ENCODE results near the gene NSG2. TPM values are rescaled to one million over a fixed set of nuclear protein-coding genes. Genes with fewer than 3 reads are reported as not detected.

NSG2 gene
- polyA plus RNA-seq, 5 donors, result 2.2 to 3.2 (median 2.5) TPM

GRCh38 chr5:174149426-174149825 is 103.9 kb downstream of the NSG2 start:
- DNase-seq, result no peak

GRCh38 chr5:174149989-174150388 is 104.5 kb downstream of the NSG2 start:
- no peak for DNase-seq

DNA sequence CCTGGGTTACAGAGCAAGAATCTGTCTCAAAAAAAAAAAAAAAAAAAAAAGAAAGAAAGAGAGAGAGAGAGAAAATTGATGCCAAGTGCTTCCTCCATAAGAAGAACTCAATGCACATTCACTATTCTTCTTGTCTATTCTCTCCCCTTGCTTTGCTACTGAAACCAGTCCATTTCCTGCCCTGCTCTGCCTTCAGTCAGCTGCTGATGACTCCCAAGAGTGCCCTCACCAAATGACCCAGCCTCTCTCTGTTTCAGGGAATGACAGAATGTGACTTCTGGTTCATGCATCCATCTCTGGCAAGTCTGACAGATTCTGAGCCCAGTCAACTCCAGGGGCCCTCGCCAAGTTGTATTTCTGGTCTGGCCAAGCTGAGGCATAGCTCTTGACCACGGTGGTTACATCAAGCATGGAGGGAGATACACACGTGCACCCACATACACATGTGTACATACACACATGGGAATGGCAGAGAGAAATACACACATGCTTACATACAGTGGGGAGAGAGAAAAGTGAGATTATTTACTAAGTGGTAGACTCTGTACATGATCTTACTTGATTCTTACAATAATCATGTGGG is 106.2 kb downstream of the NSG2 start:
- no peak for DNase-seq

DNA sequence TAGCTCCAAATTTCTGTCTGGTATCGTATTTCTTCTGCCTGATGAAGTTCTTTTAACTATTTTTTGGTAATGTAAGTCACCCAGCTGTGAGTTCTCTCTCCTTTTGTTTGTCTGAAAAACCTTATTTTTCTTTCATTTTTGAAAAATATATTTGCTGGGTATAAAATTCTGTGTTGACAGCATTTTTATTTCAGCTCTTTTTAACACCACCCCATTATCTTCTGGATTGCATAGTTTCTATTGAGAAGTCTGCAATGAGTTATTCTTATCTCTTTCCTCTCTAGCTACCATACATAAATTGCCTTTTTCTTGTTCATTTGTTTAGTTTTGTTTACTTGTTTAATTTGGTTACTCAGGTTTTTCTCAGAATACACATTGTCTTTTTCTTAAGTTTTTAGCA is 109.1 kb downstream of the NSG2 start:
- DNase-seq, result no peak

GRCh38 chr5:174155281-174155680 is 109.8 kb downstream of the NSG2 start:
- no peak for DNase-seq

DNA sequence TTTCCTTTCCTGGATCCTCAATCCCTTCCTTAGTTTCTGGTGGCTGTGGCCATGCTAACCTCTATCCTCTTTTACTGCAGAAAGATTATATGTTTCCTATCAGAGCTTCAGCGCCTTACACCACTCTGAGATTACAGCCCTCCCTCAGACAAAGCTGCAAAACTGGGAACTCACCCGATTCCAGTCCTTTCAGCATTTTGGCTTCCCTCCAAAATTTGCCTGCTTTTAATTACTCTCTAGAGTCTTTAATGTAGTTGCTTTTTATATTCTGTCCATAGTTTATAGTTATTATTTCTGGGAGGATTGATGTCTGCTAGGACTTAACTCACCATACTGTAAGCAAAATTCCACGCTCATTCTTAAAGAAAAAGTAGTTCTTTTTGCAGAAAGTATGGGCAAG is 110.2 kb downstream of the NSG2 start:
- DNase-seq, result no peak

GRCh38 chr5:174157048-174157447 is 111.5 kb downstream of the NSG2 start:
- DNase-seq, result no peak

Other genes starting within 250 kb of the NSG2 start
- 10 to 100 TPM; 12.3 to 18.5 (median 17.0) TPM for gene CPEB4, start 157.4 kb upstream of the NSG2 start, polyA plus RNA-seq (ENCODE audit: insufficient read depth in 1 of 5, insufficient read length in 5 of 5, low replicate concordance in 1 of 5)
- gene C5orf47, start 56.5 kb upstream of the NSG2 start, polyA plus RNA-seq (ENCODE audit: insufficient read depth in 1 of 5, insufficient read length in 5 of 5, low replicate concordance in 1 of 5), result under 1 TPM; 0.12 to 0.48 (median 0.24) TPM

Data from right lung (tissue), 5 donors.